ENCODE data around the gene UBE3D.
A peak's percentile ranks its signal among the peaks of the same experiment; 100 is the strongest.

Gene UBE3D

DNA sequence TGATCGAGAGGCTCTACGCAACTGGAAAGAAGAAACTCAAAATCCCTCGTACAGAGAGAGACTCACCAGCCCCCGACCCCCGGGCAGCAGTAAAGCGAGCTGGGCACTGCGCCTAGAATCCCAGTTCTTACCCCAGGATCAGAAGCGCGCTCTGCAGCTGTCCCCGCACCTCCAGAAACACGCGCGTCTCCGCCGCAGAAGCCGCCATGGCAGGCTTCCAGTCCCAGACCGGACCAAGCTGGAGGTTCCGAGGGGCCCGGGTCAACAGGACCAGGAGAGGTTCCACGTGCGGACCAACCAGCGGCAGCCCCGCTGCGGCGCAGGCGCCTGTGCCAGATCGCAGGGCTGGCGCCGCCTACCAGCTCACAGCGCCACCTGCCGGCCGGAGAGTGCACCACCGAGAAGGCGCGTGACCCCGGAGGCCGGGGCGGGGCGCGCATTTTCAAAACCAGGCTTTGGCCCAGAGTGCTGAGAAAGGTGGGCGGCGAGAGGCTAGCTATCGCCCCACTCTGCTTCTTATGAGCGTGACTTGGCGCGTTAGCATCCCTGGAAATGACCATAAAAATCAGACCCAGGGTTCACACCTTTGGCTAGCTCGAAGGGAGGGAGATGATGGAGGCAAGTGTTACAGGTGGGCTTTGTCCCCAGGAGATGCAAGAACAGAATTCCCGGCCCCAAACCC, at the start of gene UBE3D:
Gene UBE3D, minus strand, starts transcription at position 331 of the 682 bp plus-strand sequence. Its CDS starts 123 bp downstream, at position 208.
- intact Hi-C loops (cut with DNase I): loop anchor here (5.0 kb wide), 3 partner anchors 127 to 452 kb away; partner anchors contain the start of genes PGM3 and RWDD2A

GRCh38 chr6:83114164-83114563, 48.5 kb upstream of the UBE3D start:
- no peak for DNase-seq
- intact Hi-C loops (cut with DNase I): no loop called here

More for the DNA sequence above, at the start of gene UBE3D:
- DNase-seq: peak; percentile 75 to 97 (median 92)

DNA sequence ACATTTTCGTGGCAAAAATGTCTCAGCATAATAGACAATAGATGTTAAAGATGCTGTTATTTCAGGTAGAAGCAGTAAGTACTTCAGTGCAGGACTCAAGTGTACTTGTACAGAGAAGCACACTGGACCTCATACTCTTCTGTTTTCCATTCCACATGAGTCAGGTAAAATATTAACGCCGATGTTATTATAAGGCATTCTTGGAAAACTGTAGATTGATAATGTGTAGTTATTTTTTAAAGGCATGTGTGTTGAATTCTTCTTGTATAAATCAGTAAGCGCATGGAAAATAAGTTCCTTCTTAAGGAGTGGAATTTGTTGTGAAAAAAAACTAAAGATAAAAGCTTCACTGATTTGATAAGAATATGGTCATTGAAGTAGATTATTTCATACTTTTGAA, 47.6 kb upstream of the UBE3D start:
- no peak for DNase-seq
- intact Hi-C loops (cut with DNase I): no loop called here

GRCh38 chr6:83108378-83108777, 42.7 kb upstream of the UBE3D start:
- intact Hi-C loops (cut with DNase I): no loop called here
- DNase-seq: no peak

DNA sequence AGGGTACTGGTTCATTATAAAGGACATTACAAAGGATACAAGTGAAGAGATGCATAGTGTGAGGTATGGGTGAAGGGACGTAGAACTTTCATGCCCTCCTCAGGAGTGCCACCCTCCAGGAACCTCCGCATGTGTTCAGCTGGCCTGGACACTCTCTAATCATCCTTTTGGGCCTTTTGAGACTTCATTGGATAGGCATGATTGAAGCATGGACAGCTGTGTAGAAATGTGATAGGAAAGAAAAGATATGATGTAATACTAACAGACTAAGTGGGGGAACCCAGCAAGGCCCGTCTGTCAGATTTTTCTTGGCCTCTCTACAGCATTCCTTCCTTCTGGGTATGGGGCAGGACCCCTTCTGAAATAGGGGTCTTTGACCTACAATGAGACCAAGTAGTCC, 32.9 kb upstream of the UBE3D start:
- intact Hi-C loops (cut with DNase I): no loop called here
- no peak for DNase-seq

- no peak for DNase-seq
Measured at GRCh38 chr6:83097675-83098074, 32.0 kb upstream of the UBE3D start.

GRCh38 chr6:83097204-83097603, 31.6 kb upstream of the UBE3D start:
- intact Hi-C loops (cut with DNase I): no loop called here
- no peak for DNase-seq

More at GRCh38 chr6:83097675-83098074, 32.0 kb upstream of the UBE3D start:
- intact Hi-C loops (cut with DNase I): no loop called here

- intact Hi-C loops (cut with DNase I): no loop called here
- DNase-seq: no peak
Measured at GRCh38 chr6:83096791-83097190, 31.1 kb upstream of the UBE3D start.

DNA sequence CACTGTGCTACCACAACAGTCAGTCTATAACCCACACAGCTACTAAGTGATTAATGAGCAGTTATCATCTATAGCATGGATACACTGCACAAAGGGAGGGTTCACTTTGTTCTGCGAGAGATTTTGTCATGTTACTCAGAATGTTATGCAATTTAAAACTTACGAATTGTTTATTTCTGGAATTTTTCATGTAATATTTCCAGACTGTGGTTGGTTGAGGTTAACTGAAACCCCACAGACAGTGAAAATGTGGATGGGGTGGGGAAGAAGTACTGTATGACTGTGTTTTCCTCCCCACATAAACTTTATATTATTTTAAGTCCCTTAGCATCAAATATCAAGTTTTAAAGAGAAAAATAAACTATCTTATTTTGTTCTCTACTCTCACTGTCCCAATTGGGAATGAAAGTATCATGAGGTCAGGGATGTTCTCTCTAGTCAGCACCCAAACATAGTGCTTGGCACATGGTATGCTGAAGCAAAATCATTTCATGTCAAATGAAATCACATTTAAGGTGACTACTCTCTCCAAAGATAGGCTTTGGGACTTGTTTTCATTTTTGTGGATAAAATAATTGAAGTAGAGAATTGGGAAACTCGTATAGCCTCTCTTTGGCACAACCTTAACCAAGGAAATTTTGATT, 27.2 kb upstream of the UBE3D start:
- no peak for DNase-seq
- intact Hi-C loops (cut with DNase I): no loop called here

GRCh38 chr6:83086751-83087150, 21.1 kb upstream of the UBE3D start:
- intact Hi-C loops (cut with DNase I): no loop called here

GRCh38 chr6:83083476-83083875, 17.8 kb upstream of the UBE3D start:
- intact Hi-C loops (cut with DNase I): no loop called here
- no peak for DNase-seq

More at GRCh38 chr6:83086751-83087150, 21.1 kb upstream of the UBE3D start:
- DNase-seq: no peak

DNA sequence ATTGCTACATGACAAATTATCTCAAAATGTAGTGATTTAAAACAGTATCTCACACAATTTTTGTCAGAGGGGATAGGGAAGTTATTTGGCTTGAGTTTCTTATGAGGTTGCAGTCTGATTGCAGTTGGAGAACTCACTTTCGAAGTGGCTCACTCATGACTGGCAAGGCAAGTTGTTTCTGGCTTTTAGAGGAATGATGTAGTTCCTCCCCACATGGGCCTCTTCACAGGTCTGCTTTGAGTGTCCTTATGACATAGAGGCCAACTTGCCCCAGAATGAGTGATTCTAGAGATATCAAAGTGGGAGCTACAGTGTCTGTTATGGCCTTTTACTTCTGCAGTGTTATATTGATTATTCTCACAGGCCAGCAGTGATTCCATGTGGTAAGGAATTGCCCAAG, 8.0 kb upstream of the UBE3D start:
- intact Hi-C loops (cut with DNase I): no loop called here
- DNase-seq: no peak

- intact Hi-C loops (cut with DNase I): no loop called here
- no peak for DNase-seq
Measured at GRCh38 chr6:83072726-83073125, 7.1 kb upstream of the UBE3D start.

DNA sequence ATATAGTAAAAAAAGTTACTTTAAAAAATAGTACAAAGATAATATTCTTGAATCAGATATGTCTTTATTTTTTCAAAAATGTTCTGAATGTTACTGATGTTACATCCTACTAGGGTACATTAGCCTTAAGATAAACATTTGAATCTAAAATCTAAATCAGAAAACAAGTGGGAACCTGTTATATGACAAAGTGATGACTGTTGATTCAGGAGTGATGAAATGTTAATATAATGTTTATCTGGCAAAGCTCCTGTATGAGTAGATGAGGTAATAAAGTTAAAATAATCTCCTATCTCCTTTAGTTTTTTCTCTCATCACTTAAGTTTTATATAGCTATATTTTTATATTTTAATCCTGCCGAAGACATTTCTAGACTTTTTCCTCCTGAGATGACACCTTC, 6.1 kb upstream of the UBE3D start:
- intact Hi-C loops (cut with DNase I): no loop called here
- no peak for DNase-seq

- intact Hi-C loops (cut with DNase I): no loop called here
- no peak for DNase-seq
Measured at GRCh38 chr6:83071023-83071422, 5.4 kb upstream of the UBE3D start.

DNA sequence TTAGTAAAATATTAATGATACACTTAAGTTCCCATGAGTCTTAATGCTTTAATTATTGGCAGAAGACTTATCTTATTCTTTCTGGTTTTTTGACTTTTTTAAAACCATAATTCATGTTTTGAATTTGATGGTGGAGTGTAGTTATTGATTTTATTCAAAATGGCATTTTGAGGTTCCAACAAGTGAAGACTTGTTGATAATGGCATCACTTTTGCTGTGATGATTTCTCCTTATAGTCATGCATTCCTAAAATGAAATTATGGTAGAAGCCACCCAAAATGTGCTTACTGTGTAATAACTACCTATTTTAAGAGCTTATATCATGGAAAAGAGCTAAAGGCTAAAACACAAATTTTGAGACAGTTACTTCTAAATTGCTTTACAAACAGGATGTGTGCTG, 4.0 kb upstream of the UBE3D start:
- DNase-seq: no peak
- intact Hi-C loops (cut with DNase I): loop anchor here (5.0 kb wide), 3 partner anchors 123 to 448 kb away; partner anchors contain the start of genes PGM3 and RWDD2A

DNA sequence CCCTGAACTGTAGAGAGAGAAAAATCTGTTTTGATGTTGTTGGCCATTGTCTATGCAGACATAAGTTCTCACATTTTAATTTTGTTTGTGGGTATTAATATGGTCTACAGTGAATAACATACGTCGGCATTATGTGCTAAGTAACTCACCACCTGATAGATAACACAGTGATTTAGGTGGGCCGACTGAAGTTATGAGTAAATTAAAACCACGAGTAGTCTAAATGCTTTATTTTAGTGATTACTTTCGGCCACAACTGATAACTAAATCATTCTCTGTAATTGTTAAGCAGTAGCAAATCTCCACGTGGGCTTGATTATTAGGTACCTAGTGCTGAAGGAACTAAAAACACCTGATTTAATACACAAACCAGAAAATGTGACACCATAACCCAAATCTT, 3.0 kb upstream of the UBE3D start:
- no peak for DNase-seq
- intact Hi-C loops (cut with DNase I): loop anchor here (5.0 kb wide), 3 partner anchors 124 to 449 kb away; partner anchors contain the start of genes PGM3 and RWDD2A

- peak; percentile 91 to 99 (median 97) for DNase-seq
- intact Hi-C loops (cut with DNase I): loop anchor here (5.0 kb wide), 3 partner anchors 125 to 450 kb away; partner anchors contain the start of genes PGM3 and RWDD2A
Measured at GRCh38 chr6:83067448-83068439, 2.1 kb upstream of the UBE3D start, which contains the start of gene DOP1A. TSS of gene DOP1A (plus strand) at chr6:83067671. CDS start at chr6:83096978, 29,307 bp downstream.

DNA sequence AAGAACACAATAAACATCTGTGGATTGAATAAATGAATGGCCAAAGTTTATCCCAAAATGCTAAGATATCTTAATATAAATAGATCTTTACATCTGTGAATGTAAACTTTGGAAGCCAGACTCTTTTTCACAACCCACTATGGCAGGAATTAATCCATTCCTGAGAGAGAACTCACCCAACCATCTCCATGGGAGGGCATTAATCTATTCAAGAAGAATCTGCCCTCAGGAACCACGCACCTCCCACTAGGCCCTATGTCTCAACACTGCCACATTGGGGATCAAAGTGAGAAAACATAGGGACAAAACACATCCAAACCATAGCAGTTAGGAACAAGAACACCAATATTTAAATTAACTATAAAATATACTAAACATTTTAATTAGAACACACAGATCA, 3.4 kb downstream of the UBE3D start:
- DNase-seq: no peak
- intact Hi-C loops (cut with DNase I): no loop called here
